ENCODE data around the gene GTF3C2.

DNA sequence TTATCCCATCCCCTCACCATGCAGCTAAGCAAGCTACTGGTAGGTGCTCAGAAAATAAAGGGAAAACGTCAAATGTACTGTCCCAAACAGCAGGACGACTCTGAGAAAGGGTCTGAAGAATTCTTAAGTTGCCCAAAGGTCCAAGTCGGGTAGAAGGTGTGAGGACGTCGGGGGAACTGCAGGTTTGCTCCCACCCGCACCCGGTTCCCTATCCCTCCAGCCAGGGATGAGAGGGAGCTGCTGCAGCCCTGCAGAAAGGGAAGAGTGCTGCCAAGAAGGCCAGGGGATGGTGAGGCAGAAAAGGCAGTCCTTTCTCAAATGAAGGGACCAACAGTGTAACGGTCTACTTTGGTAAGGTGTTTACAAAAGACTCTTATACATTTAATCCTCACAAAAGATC lies 41.4 kb downstream of the GTF3C2 start:
- TF ChIP-seq, protein P1, sequence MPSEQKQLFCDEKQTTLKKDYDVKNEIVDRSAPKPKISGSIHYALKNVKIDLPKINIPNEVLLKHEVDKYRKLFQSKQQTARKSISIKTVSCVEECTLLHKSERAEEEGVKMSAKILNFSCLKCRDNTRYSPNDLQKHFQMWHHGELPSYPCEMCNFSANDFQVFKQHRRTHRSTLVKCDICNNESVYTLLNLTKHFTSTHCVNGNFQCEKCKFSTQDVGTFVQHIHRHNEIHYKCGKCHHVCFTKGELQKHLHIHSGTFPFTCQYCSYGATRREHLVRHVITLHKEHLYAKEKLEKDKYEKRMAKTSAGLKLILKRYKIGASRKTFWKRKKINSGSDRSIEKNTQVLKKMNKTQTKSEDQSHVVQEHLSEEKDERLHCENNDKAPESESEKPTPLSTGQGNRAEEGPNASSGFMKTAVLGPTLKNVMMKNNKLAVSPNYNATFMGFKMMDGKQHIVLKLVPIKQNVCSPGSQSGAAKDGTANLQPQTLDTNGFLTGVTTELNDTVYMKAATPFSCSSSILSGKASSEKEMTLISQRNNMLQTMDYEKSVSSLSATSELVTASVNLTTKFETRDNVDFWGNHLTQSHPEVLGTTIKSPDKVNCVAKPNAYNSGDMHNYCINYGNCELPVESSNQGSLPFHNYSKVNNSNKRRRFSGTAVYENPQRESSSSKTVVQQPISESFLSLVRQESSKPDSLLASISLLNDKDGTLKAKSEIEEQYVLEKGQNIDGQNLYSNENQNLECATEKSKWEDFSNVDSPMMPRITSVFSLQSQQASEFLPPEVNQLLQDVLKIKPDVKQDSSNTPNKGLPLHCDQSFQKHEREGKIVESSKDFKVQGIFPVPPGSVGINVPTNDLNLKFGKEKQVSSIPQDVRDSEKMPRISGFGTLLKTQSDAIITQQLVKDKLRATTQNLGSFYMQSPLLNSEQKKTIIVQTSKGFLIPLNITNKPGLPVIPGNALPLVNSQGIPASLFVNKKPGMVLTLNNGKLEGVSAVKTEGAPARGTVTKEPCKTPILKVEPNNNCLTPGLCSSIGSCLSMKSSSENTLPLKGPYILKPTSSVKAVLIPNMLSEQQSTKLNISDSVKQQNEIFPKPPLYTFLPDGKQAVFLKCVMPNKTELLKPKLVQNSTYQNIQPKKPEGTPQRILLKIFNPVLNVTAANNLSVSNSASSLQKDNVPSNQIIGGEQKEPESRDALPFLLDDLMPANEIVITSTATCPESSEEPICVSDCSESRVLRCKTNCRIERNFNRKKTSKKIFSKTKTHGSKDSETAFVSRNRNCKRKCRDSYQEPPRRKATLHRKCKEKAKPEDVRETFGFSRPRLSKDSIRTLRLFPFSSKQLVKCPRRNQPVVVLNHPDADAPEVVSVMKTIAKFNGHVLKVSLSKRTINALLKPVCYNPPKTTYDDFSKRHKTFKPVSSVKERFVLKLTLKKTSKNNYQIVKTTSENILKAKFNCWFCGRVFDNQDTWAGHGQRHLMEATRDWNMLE (tag by site-specific recombination; conservative IDR thresholded peaks at IDR 0.05; ENCODE audit: low read depth): no peak
- TF ChIP-seq, protein P2, sequence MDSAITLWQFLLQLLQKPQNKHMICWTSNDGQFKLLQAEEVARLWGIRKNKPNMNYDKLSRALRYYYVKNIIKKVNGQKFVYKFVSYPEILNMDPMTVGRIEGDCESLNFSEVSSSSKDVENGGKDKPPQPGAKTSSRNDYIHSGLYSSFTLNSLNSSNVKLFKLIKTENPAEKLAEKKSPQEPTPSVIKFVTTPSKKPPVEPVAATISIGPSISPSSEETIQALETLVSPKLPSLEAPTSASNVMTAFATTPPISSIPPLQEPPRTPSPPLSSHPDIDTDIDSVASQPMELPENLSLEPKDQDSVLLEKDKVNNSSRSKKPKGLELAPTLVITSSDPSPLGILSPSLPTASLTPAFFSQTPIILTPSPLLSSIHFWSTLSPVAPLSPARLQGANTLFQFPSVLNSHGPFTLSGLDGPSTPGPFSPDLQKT (IDR thresholded peaks at IDR 0.05; ENCODE audit: borderline replicate concordance, low read depth, low read length): no peak
- TF ChIP-seq SP2 (tag by site-specific recombination; IDR thresholded peaks at IDR 0.05) (no peak), ZNF404 (tag by site-specific recombination; IDR thresholded peaks at IDR 0.05) (no peak), KLF1 (tag by site-specific recombination; IDR thresholded peaks at IDR 0.05) (no peak), ZNF530 (tag by site-specific recombination; IDR thresholded peaks at IDR 0.05; ENCODE audit: low read depth) (no peak), ZNF23 (tag by site-specific recombination; IDR thresholded peaks at IDR 0.05; ENCODE audit: borderline replicate concordance) (no peak)
- TF ChIP-seq, protein P3, sequence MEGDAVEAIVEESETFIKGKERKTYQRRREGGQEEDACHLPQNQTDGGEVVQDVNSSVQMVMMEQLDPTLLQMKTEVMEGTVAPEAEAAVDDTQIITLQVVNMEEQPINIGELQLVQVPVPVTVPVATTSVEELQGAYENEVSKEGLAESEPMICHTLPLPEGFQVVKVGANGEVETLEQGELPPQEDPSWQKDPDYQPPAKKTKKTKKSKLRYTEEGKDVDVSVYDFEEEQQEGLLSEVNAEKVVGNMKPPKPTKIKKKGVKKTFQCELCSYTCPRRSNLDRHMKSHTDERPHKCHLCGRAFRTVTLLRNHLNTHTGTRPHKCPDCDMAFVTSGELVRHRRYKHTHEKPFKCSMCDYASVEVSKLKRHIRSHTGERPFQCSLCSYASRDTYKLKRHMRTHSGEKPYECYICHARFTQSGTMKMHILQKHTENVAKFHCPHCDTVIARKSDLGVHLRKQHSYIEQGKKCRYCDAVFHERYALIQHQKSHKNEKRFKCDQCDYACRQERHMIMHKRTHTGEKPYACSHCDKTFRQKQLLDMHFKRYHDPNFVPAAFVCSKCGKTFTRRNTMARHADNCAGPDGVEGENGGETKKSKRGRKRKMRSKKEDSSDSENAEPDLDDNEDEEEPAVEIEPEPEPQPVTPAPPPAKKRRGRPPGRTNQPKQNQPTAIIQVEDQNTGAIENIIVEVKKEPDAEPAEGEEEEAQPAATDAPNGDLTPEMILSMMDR (tag by site-specific recombination; IDR thresholded peaks at IDR 0.05): no peak
- TF ChIP-seq, protein P4, sequence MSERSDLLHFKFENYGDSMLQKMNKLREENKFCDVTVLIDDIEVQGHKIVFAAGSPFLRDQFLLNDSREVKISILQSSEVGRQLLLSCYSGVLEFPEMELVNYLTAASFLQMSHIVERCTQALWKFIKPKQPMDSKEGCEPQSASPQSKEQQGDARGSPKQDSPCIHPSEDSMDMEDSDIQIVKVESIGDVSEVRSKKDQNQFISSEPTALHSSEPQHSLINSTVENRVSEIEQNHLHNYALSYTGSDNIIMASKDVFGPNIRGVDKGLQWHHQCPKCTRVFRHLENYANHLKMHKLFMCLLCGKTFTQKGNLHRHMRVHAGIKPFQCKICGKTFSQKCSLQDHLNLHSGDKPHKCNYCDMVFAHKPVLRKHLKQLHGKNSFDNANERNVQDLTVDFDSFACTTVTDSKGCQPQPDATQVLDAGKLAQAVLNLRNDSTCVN (tag by site-specific recombination; optimal IDR thresholded peaks at IDR 0.05): no peak
